Measurements from ENCODE around the gene SPEG. TPM values are rescaled to one million over a fixed set of nuclear protein-coding genes. Genes with fewer than 3 reads are reported as not detected.
A peak's percentile ranks its signal among the peaks of the same experiment; 100 is the strongest.

The SPEG gene
- total and polyA plus RNA-seq, 2 of the 13 experiments (the other 11 are each of a cell fraction or from before 2014, with no cell fraction given), result 0.18 to 0.24 TPM

DNA sequence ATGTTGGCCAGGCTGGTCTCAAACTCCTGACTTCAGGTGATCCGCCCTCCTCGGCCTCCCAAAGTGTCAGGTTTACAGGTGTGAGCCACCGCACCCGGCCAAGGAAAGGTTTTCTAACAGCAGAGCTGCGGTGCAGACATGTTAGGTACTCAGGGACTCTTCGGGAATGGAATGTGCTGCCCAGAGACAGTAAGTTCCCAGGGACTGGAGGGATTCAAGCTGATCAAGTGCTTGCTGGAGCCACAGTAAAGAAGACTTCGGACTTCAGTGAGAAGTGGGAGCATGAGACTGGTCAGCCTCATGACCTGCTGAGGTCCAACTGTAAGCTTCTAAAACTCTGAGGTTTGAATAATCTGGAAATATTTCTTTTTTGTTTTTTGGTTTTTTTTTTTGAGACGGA is 24.3 kb upstream of the SPEG start:
- CTCF ChIA-PET (ENCODE audit: low intra/inter-chr PET ratio, low total read pairs), result no interaction called here
- in situ Hi-C loops (cut with HindIII; ENCODE audit: extremely low pct_ligation_motif_present, low pct_unique_long_range_greater_than_20kb), result no loop called here

GRCh38 chr2:219414857-219415256 is 19.8 kb upstream of the SPEG start:
- no peak overlapping the region for H3K4me2 ChIP-seq (ENCODE audit: low read depth, low read length)
- no peaks in the 10 kb centered on the region for H3K9me3 ChIP-seq (ENCODE audit: low read length)
- no TSS peak for BruUV-seq (replicated peaks)
- no peaks in the 10 kb centered on the region for H4K20me1 ChIP-seq (ENCODE audit: insufficient read depth, low read length)
- H3K27ac ChIP-seq (ENCODE audit: extremely low read length, insufficient read depth, low read length), result no peak overlapping the region
- no peaks in the 10 kb centered on the region for H3K79me2 ChIP-seq (ENCODE audit: insufficient read depth, low read length)
- FAIRE-seq (no peak), DNase-seq (ENCODE audit: low spot score) (no peak), ATAC-seq (no peak)
- in situ Hi-C loops (cut with HindIII; ENCODE audit: extremely low pct_ligation_motif_present, low pct_unique_long_range_greater_than_20kb), result no loop called here
- intact Hi-C loops (cut with micrococcal nuclease; ENCODE audit: unreplicated experiment), result no loop called here
- no peak overlapping the region for H2AFZ ChIP-seq (ENCODE audit: low read length)
- no peak overlapping the region for H3K9ac ChIP-seq (ENCODE audit: insufficient read depth, low read depth, low read length)
- TF ChIP-seq ZMYM3 (CRISPR knock-in tag; IDR thresholded peaks at IDR 0.05), result no peak
- no peak for TF ChIP-seq SP5 (CRISPR knock-in tag; IDR thresholded peaks at IDR 0.05; ENCODE audit: borderline replicate concordance, low read depth)
- TF ChIP-seq ZNF30 (CRISPR knock-in tag; IDR thresholded peaks at IDR 0.05), result no peak
- TF ChIP-seq ETV6 (CRISPR knock-in tag; conservative IDR thresholded peaks at IDR 0.05), result no peak
- TF ChIP-seq ZNF484 (CRISPR knock-in tag; IDR thresholded peaks at IDR 0.05; ENCODE audit: borderline replicate concordance, low read depth), result no peak
- TF ChIP-seq SNAPC2 (CRISPR knock-in tag; IDR thresholded peaks at IDR 0.05), result no peak
- TF ChIP-seq, protein P1, sequence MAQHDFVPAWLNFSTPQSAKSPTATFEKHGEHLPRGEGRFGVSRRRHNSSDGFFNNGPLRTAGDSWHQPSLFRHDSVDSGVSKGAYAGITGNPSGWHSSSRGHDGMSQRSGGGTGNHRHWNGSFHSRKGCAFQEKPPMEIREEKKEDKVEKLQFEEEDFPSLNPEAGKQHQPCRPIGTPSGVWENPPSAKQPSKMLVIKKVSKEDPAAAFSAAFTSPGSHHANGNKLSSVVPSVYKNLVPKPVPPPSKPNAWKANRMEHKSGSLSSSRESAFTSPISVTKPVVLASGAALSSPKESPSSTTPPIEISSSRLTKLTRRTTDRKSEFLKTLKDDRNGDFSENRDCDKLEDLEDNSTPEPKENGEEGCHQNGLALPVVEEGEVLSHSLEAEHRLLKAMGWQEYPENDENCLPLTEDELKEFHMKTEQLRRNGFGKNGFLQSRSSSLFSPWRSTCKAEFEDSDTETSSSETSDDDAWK (CRISPR knock-in tag; IDR thresholded peaks at IDR 0.05), result no peak
- TF ChIP-seq IRX3 (CRISPR knock-in tag; IDR thresholded peaks at IDR 0.05; ENCODE audit: borderline replicate concordance, low read depth), result no peak
- TF ChIP-seq FOXM1 (CRISPR knock-in tag; IDR thresholded peaks at IDR 0.05), result no peak
- H3K4me3 ChIP-seq (replicated peaks in 1 of 3; ENCODE audit: insufficient read depth in 1 of 3, low read depth in 2 of 3, low read length in 3 of 3), result no peak overlapping the region
- ChIA-PET POLR2A (no interaction called here), CTCF (ENCODE audit: low intra/inter-chr PET ratio, low total read pairs) (no interaction called here)
- H3K36me3 ChIP-seq (replicated peaks in 1 of 2; ENCODE audit: control insufficient read depth in 1 of 2, insufficient read depth in 2 of 2, low read length in 2 of 2), result no peaks in the 10 kb centered on the region
- peaks cover 0 to 18% of the 10 kb centered on the region in 2 experiments; a peak in 3 of 5 replicates for H3K27me3 ChIP-seq (ENCODE audit: control insufficient read depth in 1 of 2, insufficient read depth in 2 of 2, low read length in 2 of 2)
- WGBS (ENCODE audit: low lambda C conversion rate), result 9% methylated on average over 4 of the region's 4 CpGs
- H3K4me1 ChIP-seq (ENCODE audit: insufficient read depth, low read length), result peaks cover 18% of the 10 kb centered on the region

More for the DNA sequence above, 24.3 kb upstream of the SPEG start:
- intact Hi-C loops (cut with micrococcal nuclease; ENCODE audit: unreplicated experiment), result loop anchor here (1.0 kb wide), 1 partner anchor 41 kb away; no protein-coding TSS in a partner anchor
- BruUV-seq (replicated peaks), result no TSS peak
- no peak for DNase-seq (ENCODE audit: low spot score)
- 47% methylated on average over 8 of the region's 8 CpGs for WGBS (ENCODE audit: low lambda C conversion rate)
- H2AFZ ChIP-seq (ENCODE audit: low read length), result no peak overlapping the region
- no peak for FAIRE-seq
- POLR2A ChIA-PET, result no interaction called here
- H3K27me3 ChIP-seq (ENCODE audit: control insufficient read depth in 1 of 2, insufficient read depth in 2 of 2, low read length in 2 of 2), result peaks cover 3 to 18% of the 10 kb centered on the region in 2 experiments; a peak in 3 of 5 replicates
- TF ChIP-seq ZSCAN22 (CRISPR knock-in tag; IDR thresholded peaks at IDR 0.05) (no peak), RAD51 (IDR thresholded peaks at IDR 0.05; ENCODE audit: borderline replicate concordance) (no peak), ZNF451 (CRISPR knock-in tag; IDR thresholded peaks at IDR 0.05) (no peak), CENPBD1 (CRISPR knock-in tag; IDR thresholded peaks at IDR 0.05; ENCODE audit: borderline replicate concordance, low read depth) (no peak)
- no peaks in the 10 kb centered on the region for H3K36me3 ChIP-seq (replicated peaks in 1 of 2; ENCODE audit: control insufficient read depth in 1 of 2, insufficient read depth in 2 of 2, low read length in 2 of 2)
- H3K4me3 ChIP-seq (replicated peaks in 1 of 3; ENCODE audit: insufficient read depth in 1 of 3, low read depth in 2 of 3, low read length in 3 of 3), result no peak overlapping the region
- H3K4me2 ChIP-seq (ENCODE audit: low read depth, low read length), result no peak overlapping the region
- no peaks in the 10 kb centered on the region; the same call in 1 of the 2 replicates for H4K20me1 ChIP-seq (ENCODE audit: insufficient read depth, low read length)
- no peaks in the 10 kb centered on the region for H3K9me3 ChIP-seq (ENCODE audit: low read length)
- no peak overlapping the region for H3K27ac ChIP-seq (ENCODE audit: extremely low read length, insufficient read depth, low read length)
- peaks cover 16% of the 10 kb centered on the region for H3K4me1 ChIP-seq (ENCODE audit: insufficient read depth, low read length)
- no peaks in the 10 kb centered on the region for H3K79me2 ChIP-seq (ENCODE audit: insufficient read depth, low read length)
- H3K9ac ChIP-seq (ENCODE audit: insufficient read depth, low read depth, low read length), result no peak overlapping the region
- ATAC-seq, result peak; percentile 20; the same call in 2 of the 3 replicates
